Measurements from ENCODE around the gene CDC42. TPM values are rescaled to one million over a fixed set of nuclear protein-coding genes. Genes with fewer than 3 reads are reported as not detected.
A peak's percentile ranks its signal among the peaks of the same experiment; 100 is the strongest.

CDC42 gene
- total and polyA plus RNA-seq, 9 of the 15 experiments (the other 6 are each of a cell fraction or from before 2014, with no cell fraction given) = 186 to 398 (median 325) TPM

- TF ChIP-seq, protein P1, sequence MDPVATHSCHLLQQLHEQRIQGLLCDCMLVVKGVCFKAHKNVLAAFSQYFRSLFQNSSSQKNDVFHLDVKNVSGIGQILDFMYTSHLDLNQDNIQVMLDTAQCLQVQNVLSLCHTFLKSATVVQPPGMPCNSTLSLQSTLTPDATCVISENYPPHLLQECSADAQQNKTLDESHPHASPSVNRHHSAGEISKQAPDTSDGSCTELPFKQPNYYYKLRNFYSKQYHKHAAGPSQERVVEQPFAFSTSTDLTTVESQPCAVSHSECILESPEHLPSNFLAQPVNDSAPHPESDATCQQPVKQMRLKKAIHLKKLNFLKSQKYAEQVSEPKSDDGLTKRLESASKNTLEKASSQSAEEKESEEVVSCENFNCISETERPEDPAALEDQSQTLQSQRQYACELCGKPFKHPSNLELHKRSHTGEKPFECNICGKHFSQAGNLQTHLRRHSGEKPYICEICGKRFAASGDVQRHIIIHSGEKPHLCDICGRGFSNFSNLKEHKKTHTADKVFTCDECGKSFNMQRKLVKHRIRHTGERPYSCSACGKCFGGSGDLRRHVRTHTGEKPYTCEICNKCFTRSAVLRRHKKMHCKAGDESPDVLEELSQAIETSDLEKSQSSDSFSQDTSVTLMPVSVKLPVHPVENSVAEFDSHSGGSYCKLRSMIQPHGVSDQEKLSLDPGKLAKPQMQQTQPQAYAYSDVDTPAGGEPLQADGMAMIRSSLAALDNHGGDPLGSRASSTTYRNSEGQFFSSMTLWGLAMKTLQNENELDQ (CRISPR knock-in tag; IDR thresholded peaks at IDR 0.05; ENCODE audit: borderline replicate concordance) = no peak
- no peak for TF ChIP-seq NCOR1 (IDR thresholded peaks at IDR 0.05)
- no peak for TF ChIP-seq ETS1 (conservative IDR thresholded peaks at IDR 0.05; ENCODE audit: control insufficient read depth, low read depth, low read length)
- TF ChIP-seq NR2C2 (CRISPR knock-in tag; IDR thresholded peaks at IDR 0.05) = peak; percentile 51; the same call in 1 of the 2 replicates
- peak; percentile 79 for TF ChIP-seq NR2C2 (tag; IDR thresholded peaks at IDR 0.05)
- no peak for TF ChIP-seq NELFE (IDR thresholded peaks at IDR 0.05; ENCODE audit: insufficient read depth, insufficient read length)
- TF ChIP-seq TEAD4 (IDR thresholded peaks at IDR 0.05; ENCODE audit: low read length) = no peak
- TF ChIP-seq TEAD4 (CRISPR knock-in tag; IDR thresholded peaks at IDR 0.05; ENCODE audit: borderline replicate concordance) = no peak
- 0 out of 2 replicates have a peak, but pooled peaks have one; percentile 65 for TF ChIP-seq TCF7 (IDR thresholded peaks at IDR 0.05; ENCODE audit: borderline replicate concordance)
- TF ChIP-seq, protein P2, sequence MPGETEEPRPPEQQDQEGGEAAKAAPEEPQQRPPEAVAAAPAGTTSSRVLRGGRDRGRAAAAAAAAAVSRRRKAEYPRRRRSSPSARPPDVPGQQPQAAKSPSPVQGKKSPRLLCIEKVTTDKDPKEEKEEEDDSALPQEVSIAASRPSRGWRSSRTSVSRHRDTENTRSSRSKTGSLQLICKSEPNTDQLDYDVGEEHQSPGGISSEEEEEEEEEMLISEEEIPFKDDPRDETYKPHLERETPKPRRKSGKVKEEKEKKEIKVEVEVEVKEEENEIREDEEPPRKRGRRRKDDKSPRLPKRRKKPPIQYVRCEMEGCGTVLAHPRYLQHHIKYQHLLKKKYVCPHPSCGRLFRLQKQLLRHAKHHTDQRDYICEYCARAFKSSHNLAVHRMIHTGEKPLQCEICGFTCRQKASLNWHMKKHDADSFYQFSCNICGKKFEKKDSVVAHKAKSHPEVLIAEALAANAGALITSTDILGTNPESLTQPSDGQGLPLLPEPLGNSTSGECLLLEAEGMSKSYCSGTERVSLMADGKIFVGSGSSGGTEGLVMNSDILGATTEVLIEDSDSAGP (CRISPR knock-in tag; IDR thresholded peaks at IDR 0.05) = no peak
- TF ChIP-seq TAF15 (IDR thresholded peaks at IDR 0.05; ENCODE audit: low read depth, low read length) = no peak
- TF ChIP-seq E2F1 (CRISPR knock-in tag; IDR thresholded peaks at IDR 0.05) = no peak
- TF ChIP-seq HMGN3 (IDR thresholded peaks at IDR 0.05; ENCODE audit: borderline replicate concordance, extremely low read depth, insufficient read length, low read depth, low read length) = no peak
- peak; percentile 85; the same call in 1 of the 2 replicates for TF ChIP-seq MYNN (IDR thresholded peaks at IDR 0.05)
- TF ChIP-seq MYNN (CRISPR knock-in tag; IDR thresholded peaks at IDR 0.05) = no peak
- TF ChIP-seq GTF2E2 (tag; IDR thresholded peaks at IDR 0.05) = no peak
Measured at GRCh38 chr1:22039594-22040285, 12.8 kb upstream of the CDC42 start (continued).
